Muscle of back (tissue), 11 donors: Measurements from ENCODE around the gene OAT. TPM values are rescaled to one million over a fixed set of nuclear protein-coding genes. Genes with fewer than 3 reads are reported as not detected.

ENCODE experiments used
- DNase-seq, 3 donors: peaks; one replicate each; pipeline versions ENCODE4 v3.0.0 to v3.0.0-alpha.2; 2013
- polyA plus RNA-seq, 10 donors: library from polyadenylated mRNA; unstranded; fragments of 120-200 nt; gene quantifications; one replicate each; pipeline ENCODE4 v1.2.1, GENCODE V29; 2013; ENCODE audit not compliant: insufficient read length in 10 of 10

Gene OAT
- polyA plus RNA-seq, 10 donors, result 57.2 to 93.5 (median 74.4) TPM

- DNase-seq, result no peak
These were observed 9.0 kb downstream of the OAT start for GRCh38 chr10:124409696-124410095.

DNA sequence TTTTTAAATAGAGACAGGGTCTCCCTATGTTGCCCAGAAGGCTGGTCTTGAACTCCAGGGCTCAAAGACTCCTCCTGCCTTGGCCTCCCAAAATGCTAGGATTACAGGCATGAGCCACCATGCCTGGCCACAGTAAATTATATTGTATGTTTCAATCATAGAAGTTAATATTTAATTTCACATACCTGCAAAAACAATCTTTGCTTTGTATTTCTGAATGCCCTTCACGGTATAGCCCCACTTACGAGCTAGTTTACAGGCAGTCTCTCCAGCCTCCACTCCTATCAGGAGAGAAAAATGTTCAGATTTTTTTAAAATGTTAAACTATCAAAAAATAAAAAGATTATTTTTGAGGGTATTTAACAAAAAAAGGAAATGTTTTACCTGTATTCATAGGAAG, 10.4 kb downstream of the OAT start:
- no peak for DNase-seq

DNA sequence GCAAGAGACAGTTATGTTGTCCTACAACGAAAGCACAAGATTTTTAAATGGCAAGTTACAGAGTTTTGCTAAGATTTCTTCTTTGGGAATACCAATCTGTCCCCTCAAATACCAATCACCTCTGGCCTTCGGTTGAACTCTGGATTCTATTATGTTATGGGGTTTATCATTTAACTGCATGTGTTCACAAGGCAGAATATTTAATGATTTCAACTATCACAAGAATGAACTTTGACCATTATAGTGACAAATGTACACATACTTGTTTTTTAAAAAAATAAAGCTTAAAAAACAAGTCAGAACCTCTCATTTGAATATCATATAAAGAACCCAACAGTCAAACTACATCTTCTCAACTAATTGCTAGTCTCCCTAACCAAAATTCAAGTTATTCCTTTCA, 11.3 kb downstream of the OAT start:
- DNase-seq, result no peak

GRCh38 chr10:124403548-124403947, 15.2 kb downstream of the OAT start:
- DNase-seq, result peak; percentile 66 to 84 (median 67)

- no peak for DNase-seq
These were observed 16.4 kb downstream of the OAT start for GRCh38 chr10:124402273-124402672.

DNA sequence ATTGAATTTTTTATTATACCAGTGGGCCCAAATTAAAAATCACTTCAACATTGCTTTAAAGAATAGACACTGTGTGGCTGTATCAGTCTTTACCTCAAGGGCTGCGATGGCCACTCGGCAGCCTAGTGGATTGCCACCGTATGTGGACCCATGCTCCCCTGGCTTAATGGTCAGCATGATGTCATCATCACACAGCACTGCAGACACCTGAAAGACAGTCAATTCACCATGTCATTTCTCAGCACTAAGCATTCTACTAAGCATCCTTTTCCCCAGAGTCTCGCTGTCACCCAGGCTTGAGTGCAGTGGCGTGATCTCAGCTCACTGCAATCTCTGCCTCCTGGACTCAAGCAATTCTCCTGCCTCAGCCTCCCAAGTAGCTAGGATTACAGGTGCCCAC, 17.1 kb downstream of the OAT start:
- no peak for DNase-seq

DNA sequence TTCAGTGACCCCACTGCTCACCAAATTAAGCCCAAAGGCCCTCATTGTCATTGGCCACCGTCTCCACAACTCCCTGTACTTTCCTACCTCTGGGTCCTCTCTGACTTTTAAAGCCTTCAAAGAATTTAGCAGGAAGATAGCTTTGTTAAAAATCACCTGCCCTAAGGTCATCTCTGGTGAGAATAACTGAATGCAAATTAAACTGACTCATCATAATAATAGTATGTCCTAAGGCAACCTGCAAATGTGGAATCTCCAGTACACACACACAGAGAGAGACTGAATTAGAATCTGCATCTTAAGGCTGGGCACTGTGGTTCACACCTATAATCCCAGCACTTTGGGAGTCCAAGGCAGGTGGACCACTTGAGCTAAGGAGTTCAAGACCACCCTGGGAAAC, 24.1 kb downstream of the OAT start:
- DNase-seq, result no peak

- peak in 2 of 3 donors; percentile 36 to 58 for DNase-seq
These were observed 25.9 kb downstream of the OAT start for GRCh38 chr10:124392626-124393342.

- DNase-seq, result no peak
These were observed 28.1 kb downstream of the OAT start for GRCh38 chr10:124390471-124391187.

DNA sequence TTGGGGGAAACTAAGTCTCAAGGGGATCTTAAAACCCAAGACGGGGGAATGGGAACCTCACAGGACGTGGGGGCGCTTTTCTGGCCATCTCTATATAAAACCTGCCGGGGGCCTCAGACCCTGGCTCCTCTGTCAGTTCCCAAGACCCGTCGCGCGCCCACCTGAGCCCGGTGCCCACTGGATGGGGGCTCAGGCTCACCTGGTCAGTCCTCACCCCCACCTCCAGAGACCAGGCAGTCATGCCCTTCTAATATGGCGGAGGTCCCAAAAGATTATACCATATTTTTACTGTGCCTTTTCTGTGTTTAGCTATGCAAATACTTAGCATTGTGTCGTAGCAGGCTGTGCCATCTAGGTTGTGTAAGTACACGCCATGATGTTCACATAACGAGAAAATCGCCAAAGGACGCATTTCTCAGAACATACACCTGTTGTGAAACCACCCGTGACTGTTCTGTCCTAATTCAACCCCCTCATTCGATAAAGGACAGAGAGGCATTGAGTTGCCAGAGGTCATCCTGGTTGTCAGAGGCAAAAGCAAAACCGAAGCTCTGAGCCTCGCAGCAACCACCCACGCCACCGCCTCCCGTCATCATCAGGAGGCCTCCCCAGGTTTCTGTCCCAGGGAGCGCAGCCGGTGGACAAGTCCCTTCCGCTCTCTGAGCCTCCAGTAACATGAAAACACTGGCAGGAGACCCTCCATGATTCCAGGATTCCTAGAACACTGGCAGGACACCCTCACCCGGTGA, 28.9 kb downstream of the OAT start:
- no peak for DNase-seq

DNA sequence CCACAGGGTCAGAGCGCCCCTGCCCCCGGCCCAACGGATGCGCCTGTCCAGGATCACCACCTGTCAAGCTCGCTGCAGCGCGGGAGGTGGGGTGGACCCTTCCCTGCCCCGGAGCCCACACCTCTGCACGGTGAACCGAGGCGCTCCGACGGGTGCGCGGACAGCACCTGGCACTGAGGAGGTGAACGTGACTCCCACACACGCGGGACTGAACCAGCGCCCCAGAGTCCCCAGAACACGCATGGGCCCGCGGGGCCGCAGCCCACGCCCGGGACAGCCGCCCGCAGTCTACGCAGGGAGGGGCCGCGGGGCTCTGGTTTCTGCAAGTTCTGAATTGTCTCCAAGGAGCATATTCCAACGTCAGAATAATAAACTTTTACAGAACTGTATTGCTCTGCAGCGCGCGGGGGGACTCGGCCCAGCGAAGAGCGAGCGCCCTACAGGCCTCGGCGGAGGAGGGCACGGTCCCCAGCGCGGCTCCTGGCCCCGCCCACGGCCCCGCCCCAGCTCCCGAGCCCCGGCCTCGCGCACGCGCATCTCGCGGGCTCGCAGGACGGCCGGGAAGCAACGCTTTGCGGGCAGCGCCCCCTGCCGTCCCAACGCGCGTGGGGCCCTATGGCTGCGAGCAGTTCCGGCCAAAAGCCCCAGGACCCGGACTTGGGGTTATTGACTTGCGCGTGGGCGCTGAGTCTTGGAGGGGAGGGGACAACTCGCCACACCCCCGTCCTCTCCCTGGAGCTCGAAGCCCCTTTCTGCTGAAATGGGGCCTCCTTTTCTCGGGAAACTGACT, 29.7 kb downstream of the OAT start:
- peak; percentile 86 to 94 (median 92) for DNase-seq

DNA sequence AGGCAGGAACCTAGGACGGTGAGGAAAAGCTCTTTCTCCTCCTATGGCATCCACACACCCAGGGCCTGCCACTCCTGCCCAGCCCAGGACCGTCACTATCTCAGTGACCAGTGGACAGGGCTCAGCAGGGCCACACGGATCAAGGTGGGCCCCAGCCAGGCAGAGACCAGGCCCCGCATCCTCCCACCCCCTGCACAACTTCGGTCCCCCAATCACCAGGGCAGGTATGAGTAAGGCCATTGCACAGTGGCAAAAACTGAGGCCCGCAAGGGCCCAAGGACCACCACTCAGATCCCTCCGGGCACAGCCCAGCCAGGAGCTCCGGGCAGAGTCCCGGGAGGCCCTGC, 30.3 kb downstream of the OAT start:
- DNase-seq, result no peak

DNA sequence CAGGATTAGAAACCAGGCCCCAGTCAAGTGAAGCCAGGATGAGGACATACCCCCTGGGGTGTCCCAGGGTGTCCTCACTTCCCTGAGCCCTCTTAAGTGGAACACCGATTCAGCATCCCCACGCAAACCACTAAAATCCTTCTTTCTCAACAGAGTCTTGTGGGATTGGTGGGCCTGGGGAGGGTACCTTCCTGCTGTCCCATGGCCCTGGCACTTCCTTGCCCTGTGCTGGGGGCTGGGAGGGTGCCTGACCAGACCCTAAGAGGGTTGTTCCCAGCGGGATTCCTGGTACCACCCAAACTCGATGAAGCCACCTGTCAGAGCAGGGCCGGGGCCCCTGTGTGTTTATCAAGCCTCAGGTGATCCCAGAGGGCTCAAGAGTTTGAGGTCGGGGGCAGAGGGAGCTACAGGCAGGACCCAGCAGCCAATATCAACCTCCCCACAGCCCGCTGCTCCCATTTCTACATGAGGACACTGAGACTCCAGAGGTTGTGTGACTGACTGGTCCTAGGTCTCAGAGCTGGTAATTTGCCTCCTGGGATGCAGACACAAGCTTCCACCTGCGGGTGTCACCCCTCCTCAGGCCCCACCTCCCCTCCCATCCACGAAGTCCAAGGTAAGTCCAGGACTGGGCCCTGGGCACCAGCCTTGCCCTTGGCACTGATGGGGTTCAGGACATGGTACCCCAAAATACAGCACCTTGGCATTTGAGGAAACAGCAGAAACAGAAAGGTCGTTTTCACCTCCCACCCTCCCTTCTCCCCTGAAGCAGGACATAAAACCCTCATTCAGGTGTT, 31.4 kb downstream of the OAT start:
- DNase-seq, result no peak

GRCh38 chr10:124386186-124387077, 32.3 kb downstream of the OAT start:
- DNase-seq, result no peak

- DNase-seq, result no peak
These were observed 33.0 kb downstream of the OAT start for GRCh38 chr10:124385627-124386185.

GRCh38 chr10:124384591-124385190, 34.0 kb downstream of the OAT start:
- DNase-seq, result no peak

DNA sequence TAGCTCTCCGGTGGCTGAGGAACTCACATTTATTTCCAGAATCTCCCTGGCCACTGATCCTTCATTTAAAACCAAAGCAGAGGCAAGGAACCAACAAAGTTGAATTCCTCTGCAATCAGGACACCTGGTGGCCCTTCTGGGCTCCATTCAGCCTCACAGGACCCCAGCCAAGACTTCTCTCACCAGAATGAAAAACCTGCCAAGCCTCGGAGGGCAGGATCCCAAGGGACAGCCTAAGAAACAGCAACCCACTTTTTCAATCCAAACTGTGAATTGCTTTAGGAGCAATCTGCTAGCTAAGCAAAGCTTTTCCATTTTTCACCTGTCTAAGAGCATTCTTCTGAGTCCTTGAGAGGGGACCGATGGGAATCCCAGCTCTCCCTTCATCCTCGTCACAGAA, 34.6 kb downstream of the OAT start:
- no peak for DNase-seq

GRCh38 chr10:124383496-124383895, 35.2 kb downstream of the OAT start:
- no peak for DNase-seq

DNA sequence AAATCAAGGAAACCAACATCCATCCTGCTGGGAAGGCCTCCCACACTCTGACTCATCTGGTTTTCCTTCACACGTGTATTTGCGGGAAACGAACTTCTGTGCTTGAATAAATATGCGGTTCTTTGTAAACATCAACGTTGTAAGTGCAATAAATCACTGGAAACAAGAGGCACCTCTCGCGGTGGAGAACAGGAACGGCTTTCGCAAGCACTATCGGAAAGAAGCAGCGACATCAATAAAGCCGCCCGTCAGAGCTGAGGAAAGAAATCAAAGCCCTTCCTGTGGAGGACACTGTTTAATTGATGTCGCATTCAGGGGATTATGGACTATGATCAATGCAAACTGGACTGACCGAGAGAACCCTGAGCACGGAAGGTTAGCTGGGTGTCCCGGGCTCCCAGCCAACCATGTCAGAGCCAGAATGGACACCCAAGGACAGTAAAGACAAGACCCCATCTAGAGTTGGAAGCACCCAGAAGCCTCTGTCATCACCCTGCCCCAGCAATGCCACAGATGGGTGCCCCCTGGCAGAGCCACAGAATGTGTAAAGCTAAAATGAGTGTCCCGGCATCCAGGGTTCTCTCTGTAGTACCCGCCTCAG, 37.6 kb downstream of the OAT start:
- DNase-seq, result no peak
